Measurements from ENCODE around the gene ATP10A. TPM values are rescaled to one million over a fixed set of nuclear protein-coding genes. Genes with fewer than 3 reads are reported as not detected.

ATP10A gene
- total RNA-seq, 4 donors from 2014 or later: 1.4 to 10.0 (median 3.6) TPM

GRCh38 chr15:25675396-25675795, 187.7 kb downstream of the ATP10A start:
- H3K36me3 ChIP-seq: no peaks in the 10 kb centered on the region
- intact Hi-C loops (cut with DNase I; ENCODE audit: low total_unique reads) (no loop called here), in situ Hi-C loops (cut with MboI; ENCODE audit: low pct_ligation_motif_present in 1 of 4, low pct_unique_long_range_greater_than_20kb in 1 of 4, low sequenced_read_pairs in 3 of 4) (no loop called here)
- H3K9me3 ChIP-seq: no peaks in the 10 kb centered on the region
- H3K4me3 ChIP-seq: no peak overlapping the region
- no peaks in the 10 kb centered on the region for H3K27me3 ChIP-seq
- TF ChIP-seq POLR2A (IDR thresholded peaks at IDR 0.05) (no peak), POLR2AphosphoS5 (IDR thresholded peaks at IDR 0.05) (no peak), CTCF (IDR thresholded peaks at IDR 0.05) (no peak), EP300 (IDR thresholded peaks at IDR 0.05; ENCODE audit: low read depth) (no peak)
- peak overlapping the region in 3 of 4 donors; percentile 7 to 46 (median 30) for H3K27ac ChIP-seq
- DNase-seq: no peak
- peaks cover 0 to 12% (median 6%) of the 10 kb centered on the region in 4 donors for H3K4me1 ChIP-seq
- WGBS, 2 donors (ENCODE audit: low coverage in 1 of 2): 55 to 71% methylated on average over 2 to 8 of the region's 8 CpGs

GRCh38 chr15:25674913-25675312, 188.2 kb downstream of the ATP10A start:
- intact Hi-C loops (cut with DNase I; ENCODE audit: low total_unique reads): no loop called here
- peak; percentile 10 for DNase-seq
- Histone ChIP-seq H3K27me3 (no peaks in the 10 kb centered on the region), H3K9me3 (no peaks in the 10 kb centered on the region), H3K4me1 (peaks cover 0 to 15% (median 10%) of the 10 kb centered on the region in 4 donors), H3K4me3 (no peak overlapping the region), H3K27ac (peak overlapping the region in 3 of 4 donors; percentile 41 to 46 (median 46)), H3K36me3 (no peaks in the 10 kb centered on the region)
- in situ Hi-C loops (cut with MboI; ENCODE audit: low pct_ligation_motif_present in 1 of 4, low pct_unique_long_range_greater_than_20kb in 1 of 4, low sequenced_read_pairs in 3 of 4): no loop called here
- 77% methylated on average over 12 of the region's 12 CpGs; no CpG with 5 or more reads in 1 of the 2 donors for WGBS, 2 donors (ENCODE audit: low coverage in 1 of 2)
- peak in 1 of 3 donors; percentile 24 for TF ChIP-seq POLR2AphosphoS5 (IDR thresholded peaks at IDR 0.05)
- TF ChIP-seq CTCF (IDR thresholded peaks at IDR 0.05): no peak

- TF ChIP-seq POLR2AphosphoS5 (IDR thresholded peaks at IDR 0.05) (no peak), EP300 (IDR thresholded peaks at IDR 0.05; ENCODE audit: low read depth) (no peak), POLR2A (IDR thresholded peaks at IDR 0.05) (no peak), CTCF (IDR thresholded peaks at IDR 0.05) (no peak)
- Histone ChIP-seq H3K9me3 (no peaks in the 10 kb centered on the region), H3K4me1 (peaks cover 0 to 15% (median 11%) of the 10 kb centered on the region in 4 donors), H3K27me3 (no peaks in the 10 kb centered on the region), H3K36me3 (no peaks in the 10 kb centered on the region), H3K27ac (no peak overlapping the region), H3K4me3 (no peak overlapping the region)
- DNase-seq: no peak
- in situ Hi-C loops (cut with MboI; ENCODE audit: low pct_ligation_motif_present in 1 of 4, low pct_unique_long_range_greater_than_20kb in 1 of 4, low sequenced_read_pairs in 3 of 4): no loop called here
- intact Hi-C loops (cut with DNase I; ENCODE audit: low total_unique reads): no loop called here
- 86 to 91% methylated on average over 1 to 8 of the region's 8 CpGs for WGBS, 2 donors (ENCODE audit: low coverage in 1 of 2)
These were observed 189.2 kb downstream of the ATP10A start for GRCh38 chr15:25673972-25674371.

GRCh38 chr15:25673351-25673750, 189.8 kb downstream of the ATP10A start:
- DNase-seq: no peak
- Histone ChIP-seq H3K27ac (no peak overlapping the region), H3K36me3 (no peaks in the 10 kb centered on the region), H3K27me3 (no peaks in the 10 kb centered on the region), H3K4me1 (peaks cover 0 to 15% (median 11%) of the 10 kb centered on the region in 4 donors), H3K9me3 (no peaks in the 10 kb centered on the region), H3K4me3 (no peak overlapping the region)
- WGBS, 2 donors (ENCODE audit: low coverage in 1 of 2): 52 to 80% methylated on average over 5 to 9 of the region's 9 CpGs
- intact Hi-C loops (cut with DNase I; ENCODE audit: low total_unique reads) (no loop called here), in situ Hi-C loops (cut with MboI; ENCODE audit: low pct_ligation_motif_present in 1 of 4, low pct_unique_long_range_greater_than_20kb in 1 of 4, low sequenced_read_pairs in 3 of 4) (no loop called here)
- TF ChIP-seq POLR2A (IDR thresholded peaks at IDR 0.05) (no peak), EP300 (IDR thresholded peaks at IDR 0.05; ENCODE audit: low read depth) (no peak), POLR2AphosphoS5 (IDR thresholded peaks at IDR 0.05) (no peak), CTCF (IDR thresholded peaks at IDR 0.05) (no peak)
